Colonic mucosa (tissue), 4 donors: Measurements from ENCODE around the gene TRIP11. TPM values are rescaled to one million over a fixed set of nuclear protein-coding genes. Genes with fewer than 3 reads are reported as not detected.

Experiments
- DNase-seq: peaks from one replicate; pipeline ENCODE4 v3.0.0-alpha.2; 2020
- H3K27ac ChIP-seq: fragments of 200-600 bp; one replicate; pipeline ENCODE4 v1.8.0; 2021
- H3K27me3 ChIP-seq: fragments of 200-600 bp; one replicate; pipeline ENCODE4 v1.8.0; 2021
- H3K36me3 ChIP-seq: fragments of 200-600 bp; one replicate; pipeline ENCODE4 v1.8.0; 2021
- H3K4me1 ChIP-seq: fragments of 200-600 bp; one replicate; pipeline ENCODE4 v1.8.0; 2021; ENCODE audit warnings: mild to moderate bottlenecking
- H3K4me3 ChIP-seq: fragments of 200-600 bp; one replicate; pipeline ENCODE4 v1.8.0; 2021
- H3K9ac ChIP-seq, 2 donors: one replicate each; pipeline ENCODE4 v1.7.0; 2013; ENCODE audit warnings: control low read depth in 2 of 2, low read depth in 2 of 2, low read length in 2 of 2
- H3K9me3 ChIP-seq: fragments of 200-600 bp; one replicate; pipeline ENCODE4 v1.8.0; 2021
- CTCF ChIP-seq: fragments of 200-600 bp; IDR thresholded peaks from one replicate; pipeline ENCODE4 v1.8.0; 2022; ENCODE audit warnings: antibody characterized with exemption, mild to moderate bottlenecking
- intact Hi-C: fragments of 100-400 bp; cut with DNase I; formaldehyde crosslinking; loops from one replicate; pipeline ENCODE4 v1.14.1; 2022
- total RNA-seq, 2 donors: library from RNA; stranded (reverse); fragmentation: NEBNext Ultra II Directional in 1 of 2; extraction: Animal tissue kit (Norgen Biotek cat#: 25700) in 1 of 2; gene quantifications; one replicate each; pipeline ENCODE4 v1.2.1, GENCODE V29; 2021
- donor health status: healthy.
- donor health status: DM: no; HTN: no; CAD: no.
- donor health status: DM: no; HTN: no; CAD: no.

Gene TRIP11
- total RNA-seq, 2 donors from 2014 or later: 53.8 to 56.3 TPM

GRCh38 chr14:91931478-91932088, 108.3 kb downstream of the TRIP11 start:
- no peak for TF ChIP-seq CTCF
- intact Hi-C loops: no loop called here
- DNase-seq: no peak
- H3K36me3 ChIP-seq: no peaks in the 10 kb centered on the region
- no peaks in the 10 kb centered on the region for H3K27me3 ChIP-seq
- no peaks in the 10 kb centered on the region for H3K4me1 ChIP-seq
- no peaks in the 10 kb centered on the region for H3K9me3 ChIP-seq
- H3K27ac ChIP-seq: no peak overlapping the region
- H3K4me3 ChIP-seq: no peak overlapping the region
- no peak overlapping the region for H3K9ac ChIP-seq

GRCh38 chr14:91929700-91930099, 110.2 kb downstream of the TRIP11 start:
- intact Hi-C loops: no loop called here
- H3K4me1 ChIP-seq: no peaks in the 10 kb centered on the region

DNA sequence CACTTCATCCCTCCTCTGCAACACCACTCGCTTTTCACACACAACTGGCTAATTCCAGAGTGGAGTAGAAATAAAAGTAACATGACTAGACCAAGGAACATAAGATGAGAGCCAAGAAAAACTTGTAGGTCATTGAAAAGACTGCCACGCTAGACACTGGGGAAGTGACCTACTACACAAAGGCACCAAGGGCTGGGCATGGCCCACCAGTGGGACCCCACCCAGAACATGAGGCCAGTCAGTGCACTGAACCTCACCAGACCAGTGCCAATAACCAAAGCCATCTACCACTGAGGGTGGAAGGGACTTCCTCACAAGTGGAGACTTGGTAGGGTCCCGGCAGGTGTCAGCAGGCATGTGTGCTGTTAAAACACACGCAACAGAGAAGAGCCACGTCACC, 112.1 kb downstream of the TRIP11 start:
- Histone ChIP-seq H3K9ac (no peak overlapping the region), H3K4me3 (no peak overlapping the region), H3K27me3 (no peaks in the 10 kb centered on the region), H3K4me1 (no peaks in the 10 kb centered on the region), H3K9me3 (no peaks in the 10 kb centered on the region), H3K36me3 (no peaks in the 10 kb centered on the region), H3K27ac (no peak overlapping the region)
- intact Hi-C loops: no loop called here
- no peak for TF ChIP-seq CTCF
- DNase-seq: no peak

More at GRCh38 chr14:91929700-91930099, 110.2 kb downstream of the TRIP11 start:
- no peak for DNase-seq
- Histone ChIP-seq H3K9ac (no peak overlapping the region), H3K27ac (no peak overlapping the region), H3K36me3 (no peaks in the 10 kb centered on the region), H3K9me3 (no peaks in the 10 kb centered on the region), H3K27me3 (no peaks in the 10 kb centered on the region), H3K4me3 (no peak overlapping the region)
- no peak for TF ChIP-seq CTCF

GRCh38 chr14:91927191-91927590, 112.7 kb downstream of the TRIP11 start:
- no peak overlapping the region for H3K27ac ChIP-seq
- H3K36me3 ChIP-seq: no peaks in the 10 kb centered on the region
- H3K9ac ChIP-seq: no peak overlapping the region
- H3K4me1 ChIP-seq: no peaks in the 10 kb centered on the region
- no peak for DNase-seq
- no peaks in the 10 kb centered on the region for H3K27me3 ChIP-seq
- no peak for TF ChIP-seq CTCF
- intact Hi-C loops: no loop called here
- H3K9me3 ChIP-seq: no peaks in the 10 kb centered on the region
- H3K4me3 ChIP-seq: no peak overlapping the region

DNA sequence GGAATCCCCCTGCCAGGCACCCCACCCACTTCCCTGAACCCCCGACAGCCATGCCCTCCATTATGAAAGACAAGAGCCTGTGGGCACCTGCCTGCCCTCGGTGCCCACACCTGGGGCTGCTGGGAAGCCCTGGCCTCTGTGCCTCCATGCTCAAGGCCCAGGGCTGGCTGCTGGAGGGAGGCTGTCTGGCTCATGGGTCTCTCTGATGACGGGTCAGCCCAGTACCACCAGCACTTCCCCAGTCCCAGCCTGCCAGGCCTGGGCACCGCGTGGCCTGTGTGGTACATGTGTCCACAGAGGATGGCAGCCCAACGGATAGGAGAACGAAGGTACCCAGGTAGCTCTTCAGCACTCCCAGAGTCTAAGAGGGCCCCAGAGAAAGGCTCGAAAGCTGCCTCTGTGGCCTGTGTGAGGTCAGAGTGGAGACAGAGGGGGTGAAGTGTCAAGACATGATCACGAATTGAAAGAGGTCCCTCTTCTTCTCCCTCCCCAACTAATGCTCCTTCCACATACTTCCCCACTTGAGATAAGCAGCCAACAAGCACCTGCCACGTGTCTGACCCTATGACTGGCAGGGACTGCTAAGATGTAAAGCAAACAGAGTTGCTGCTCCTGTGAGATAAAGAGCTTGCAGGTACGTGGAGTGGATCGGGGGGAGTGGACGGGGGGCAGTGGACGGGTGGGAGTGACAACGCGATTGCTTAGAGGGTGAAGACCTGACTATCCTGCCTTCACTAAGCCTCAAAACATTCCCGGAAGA, 113.5 kb downstream of the TRIP11 start:
- Histone ChIP-seq H3K27me3 (no peaks in the 10 kb centered on the region), H3K9me3 (no peaks in the 10 kb centered on the region), H3K36me3 (no peaks in the 10 kb centered on the region), H3K4me3 (no peak overlapping the region), H3K4me1 (no peaks in the 10 kb centered on the region), H3K27ac (no peak overlapping the region), H3K9ac (no peak overlapping the region)
- intact Hi-C loops: no loop called here
- no peak for DNase-seq
- no peak for TF ChIP-seq CTCF
